HG03469 (cell line): ENCODE measurements around the gene NALCN.

ENCODE experiments used
- ATAC-seq: cut with Tn5 transposase; IDR thresholded peaks from one replicate; pipeline ENCODE4 v1.9.1; 2021; ENCODE audit warnings: mild to moderate bottlenecking, moderate library complexity, moderate number of reproducible peaks; ENCODE audit not compliant: unreplicated experiment

Gene NALCN

GRCh38 chr13:101049166-101049850, 367.0 kb downstream of the NALCN start:
- ATAC-seq, result no peak

GRCh38 chr13:101036546-101036945, 379.8 kb downstream of the NALCN start:
- ATAC-seq, result no peak

DNA sequence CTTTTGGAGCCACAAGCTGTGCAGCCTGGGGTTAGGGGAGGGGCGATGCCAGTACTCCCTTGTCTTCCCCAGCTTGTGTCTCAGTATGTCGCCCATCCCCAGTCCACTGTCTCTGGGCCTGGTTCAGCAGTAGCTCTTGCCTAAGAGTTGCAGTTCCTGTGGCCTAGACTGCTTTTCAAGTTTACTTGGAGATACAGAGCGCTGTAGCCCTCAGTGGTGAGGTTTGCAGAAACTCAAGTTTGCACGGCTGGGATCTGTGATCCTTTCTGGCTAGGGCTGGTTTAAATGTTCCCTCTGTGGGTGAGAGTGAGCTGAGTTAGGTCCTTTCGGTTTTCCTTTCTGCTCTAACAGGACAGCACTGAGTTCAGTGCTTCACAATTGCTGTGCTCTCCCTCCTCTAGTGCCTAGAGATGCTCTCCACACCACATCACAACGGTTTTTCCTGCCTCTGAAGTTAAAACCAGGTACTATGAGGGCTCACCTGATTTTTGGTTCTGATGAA, 381.1 kb downstream of the NALCN start:
- no peak for ATAC-seq

GRCh38 chr13:101026736-101027398, 389.4 kb downstream of the NALCN start:
- ATAC-seq, result no peak

DNA sequence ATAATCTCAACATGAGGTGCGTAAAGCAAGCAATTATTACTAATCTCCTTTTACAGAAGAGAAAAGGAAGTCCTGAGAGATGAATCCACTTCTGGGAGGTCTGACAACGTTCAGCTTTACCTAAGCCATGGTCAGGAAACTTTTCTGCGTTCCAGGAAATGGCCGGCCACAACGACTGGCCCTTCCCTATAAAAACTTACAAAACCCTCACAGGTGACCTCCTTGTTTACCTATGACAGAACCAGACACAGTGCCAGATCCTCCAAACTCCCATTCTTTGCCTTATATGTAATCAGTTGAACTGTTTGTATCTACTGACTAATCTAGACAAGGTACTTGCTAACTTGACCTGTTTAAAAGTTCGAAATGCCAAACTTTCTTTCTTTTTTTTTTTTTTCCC, 390.0 kb downstream of the NALCN start:
- no peak for ATAC-seq

GRCh38 chr13:101025925-101026324, 390.4 kb downstream of the NALCN start:
- ATAC-seq, result no peak

GRCh38 chr13:101025519-101025918, 390.8 kb downstream of the NALCN start:
- no peak for ATAC-seq

GRCh38 chr13:101019126-101019525, 397.2 kb downstream of the NALCN start:
- ATAC-seq, result no peak

- ATAC-seq, result no peak
Observed at GRCh38 chr13:101018720-101019119, 397.6 kb downstream of the NALCN start.

DNA sequence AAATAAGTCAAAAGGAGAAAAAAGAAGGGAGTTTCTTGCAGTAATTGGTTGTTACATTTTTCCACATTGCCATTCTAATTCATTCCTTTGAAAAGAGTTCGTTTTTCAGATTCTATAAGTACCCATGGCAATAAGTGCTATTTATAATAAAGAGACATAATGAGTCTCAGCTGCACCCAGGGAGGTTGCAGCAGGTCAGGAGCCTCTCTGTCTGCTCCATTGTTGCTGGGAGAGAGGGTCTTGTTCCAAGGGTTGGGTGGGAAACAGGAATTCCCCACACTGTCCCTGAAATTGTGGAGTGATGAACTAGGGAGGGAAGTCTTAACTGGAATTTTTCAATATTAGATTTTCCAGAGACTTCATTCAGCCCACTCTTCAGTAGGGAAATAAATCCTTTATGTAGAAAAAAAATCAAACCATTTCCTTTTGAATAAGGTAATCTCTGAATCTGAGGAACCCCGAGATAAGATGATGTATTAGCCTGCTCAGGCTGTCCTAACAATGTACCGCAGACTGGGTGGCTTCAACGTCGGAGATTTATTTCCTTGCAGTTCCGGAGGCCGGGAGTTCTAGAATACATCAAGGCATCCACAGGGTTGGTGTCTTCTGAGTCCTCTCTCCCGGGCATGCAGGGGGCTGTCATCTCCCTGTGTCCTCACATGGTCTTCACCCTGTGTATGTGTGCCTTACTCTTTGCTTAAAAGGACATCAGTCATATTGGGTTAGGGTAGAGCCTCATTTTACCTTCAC, 399.0 kb downstream of the NALCN start:
- no peak for ATAC-seq

- ATAC-seq, result no peak
Observed at GRCh38 chr13:101016475-101016874, 399.8 kb downstream of the NALCN start.

DNA sequence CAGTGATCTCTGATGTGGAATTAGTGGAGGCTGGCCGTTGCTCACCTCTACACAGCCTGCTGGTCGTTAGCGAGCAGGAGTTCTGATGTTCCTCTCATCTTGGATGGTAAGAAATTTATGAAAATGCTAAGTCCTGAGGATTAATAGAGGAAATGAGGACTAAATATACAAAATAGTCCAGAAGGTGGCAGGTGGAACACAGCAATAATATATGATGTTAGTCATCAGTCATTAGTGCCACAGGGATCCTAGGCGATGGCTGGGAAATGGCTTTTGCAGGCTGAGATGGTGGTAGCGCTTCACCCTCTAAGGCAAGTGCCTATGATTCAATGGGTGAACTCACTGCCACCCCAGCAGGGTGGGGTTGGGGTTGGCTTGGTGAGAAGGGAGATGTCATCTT, 403.1 kb downstream of the NALCN start:
- no peak for ATAC-seq

DNA sequence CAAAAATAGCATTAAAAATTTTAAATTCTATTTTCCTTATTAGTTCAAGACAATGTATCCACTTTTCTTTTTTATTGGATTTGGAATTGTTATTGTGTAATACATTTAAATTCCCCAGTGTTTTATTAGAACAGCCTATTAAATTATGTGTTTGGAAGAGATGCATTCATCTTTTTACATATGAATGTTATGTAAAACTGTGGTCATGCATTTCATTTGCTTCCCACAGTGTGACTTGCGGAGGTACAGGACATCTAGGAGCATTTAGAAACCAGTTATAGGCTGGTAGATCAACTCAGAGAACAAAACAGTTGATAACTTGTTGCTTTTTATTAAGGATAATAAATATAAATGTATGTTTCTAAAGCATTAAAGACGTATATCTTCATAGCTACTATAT, 406.2 kb downstream of the NALCN start:
- no peak for ATAC-seq

DNA sequence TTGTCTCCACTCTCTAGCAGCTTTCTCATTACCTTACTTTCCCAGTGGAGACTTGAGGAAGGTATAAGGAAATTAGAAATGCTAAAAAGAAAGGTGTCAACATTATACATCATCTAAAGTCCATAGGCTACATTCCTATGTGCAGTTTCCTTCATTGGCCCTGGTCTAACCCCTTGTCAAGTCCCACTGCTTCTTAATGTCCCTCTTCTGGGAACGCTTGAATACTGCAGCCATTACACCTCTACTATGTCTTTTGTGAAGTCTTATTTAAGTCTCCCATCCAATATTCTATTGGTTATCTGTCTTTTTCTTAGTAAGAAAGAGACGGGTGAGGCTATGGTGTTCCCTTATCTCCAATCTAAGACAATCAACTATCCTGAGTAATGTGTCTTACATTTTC, 409.1 kb downstream of the NALCN start:
- ATAC-seq, result no peak
